ENCODE data around the gene ZBTB46. TPM values are rescaled to one million over a fixed set of nuclear protein-coding genes. Genes with fewer than 3 reads are reported as not detected.

ZBTB46 gene
- total RNA-seq, 2 donors from 2014 or later: 2.1 to 3.2 TPM

- no peaks in the 10 kb centered on the region for H3K36me3 ChIP-seq
- H3K9ac ChIP-seq (ENCODE audit: low read depth in 2 of 2, low read length in 2 of 2): no peak overlapping the region
- H3K27me3 ChIP-seq: no peaks in the 10 kb centered on the region
- H3K4me1 ChIP-seq: no peaks in the 10 kb centered on the region
- no peak overlapping the region for H3K4me3 ChIP-seq
- intact Hi-C loops (cut with DNase I): no loop called here
- DNase-seq: no peak
- TF ChIP-seq CTCF (IDR thresholded peaks at IDR 0.05): no peak
- H3K27ac ChIP-seq: no peak overlapping the region
- no peaks in the 10 kb centered on the region for H3K9me3 ChIP-seq
Observed at GRCh38 chr20:63772781-63773518, 58.1 kb downstream of the ZBTB46 start.

- Histone ChIP-seq H3K4me1 (no peaks in the 10 kb centered on the region), H3K9ac (ENCODE audit: low read depth in 2 of 2, low read length in 2 of 2) (no peak overlapping the region), H3K36me3 (no peaks in the 10 kb centered on the region), H3K4me3 (no peak overlapping the region), H3K27ac (no peak overlapping the region), H3K9me3 (no peaks in the 10 kb centered on the region), H3K27me3 (no peaks in the 10 kb centered on the region)
- intact Hi-C loops (cut with DNase I): no loop called here
- no peak for TF ChIP-seq CTCF (IDR thresholded peaks at IDR 0.05)
- no peak for DNase-seq
Observed at GRCh38 chr20:63771046-63771707, 59.9 kb downstream of the ZBTB46 start.

- H3K27ac ChIP-seq: no peak overlapping the region
- H3K4me1 ChIP-seq: no peaks in the 10 kb centered on the region
- H3K4me3 ChIP-seq: no peak overlapping the region
- DNase-seq: no peak
- TF ChIP-seq CTCF (IDR thresholded peaks at IDR 0.05): no peak
- intact Hi-C loops (cut with DNase I): no loop called here
- no peak overlapping the region for H3K9ac ChIP-seq (ENCODE audit: low read depth in 2 of 2, low read length in 2 of 2)
- H3K9me3 ChIP-seq: no peaks in the 10 kb centered on the region
- H3K27me3 ChIP-seq: no peaks in the 10 kb centered on the region
- H3K36me3 ChIP-seq: no peaks in the 10 kb centered on the region
Observed at GRCh38 chr20:63769891-63770474, 61.1 kb downstream of the ZBTB46 start.

- no peak for TF ChIP-seq CTCF (IDR thresholded peaks at IDR 0.05)
- intact Hi-C loops (cut with DNase I): no loop called here
- Histone ChIP-seq H3K9me3 (no peaks in the 10 kb centered on the region), H3K4me1 (no peaks in the 10 kb centered on the region), H3K36me3 (no peaks in the 10 kb centered on the region), H3K9ac (ENCODE audit: low read depth in 2 of 2, low read length in 2 of 2) (no peak overlapping the region), H3K27me3 (no peaks in the 10 kb centered on the region), H3K27ac (no peak overlapping the region), H3K4me3 (no peak overlapping the region)
- DNase-seq: no peak
Observed at GRCh38 chr20:63768591-63769515, 62.2 kb downstream of the ZBTB46 start.

- TF ChIP-seq CTCF (IDR thresholded peaks at IDR 0.05): no peak
- Histone ChIP-seq H3K4me1 (no peaks in the 10 kb centered on the region), H3K9ac (ENCODE audit: low read depth in 2 of 2, low read length in 2 of 2) (no peak overlapping the region), H3K9me3 (no peaks in the 10 kb centered on the region), H3K27me3 (no peaks in the 10 kb centered on the region), H3K4me3 (no peak overlapping the region), H3K27ac (no peak overlapping the region), H3K36me3 (no peaks in the 10 kb centered on the region)
- intact Hi-C loops (cut with DNase I): no loop called here
- no peak for DNase-seq
Observed at GRCh38 chr20:63767886-63768285, 63.2 kb downstream of the ZBTB46 start.

Data from colonic mucosa (tissue), 4 donors.